ENCODE measurements around the gene TRMT10A. TPM values are rescaled to one million over a fixed set of nuclear protein-coding genes. Genes with fewer than 3 reads are reported as not detected.
A peak's percentile ranks its signal among the peaks of the same experiment; 100 is the strongest.

Gene TRMT10A
- total RNA-seq, 1 donor from 2014 or later = 5.5 TPM

DNA sequence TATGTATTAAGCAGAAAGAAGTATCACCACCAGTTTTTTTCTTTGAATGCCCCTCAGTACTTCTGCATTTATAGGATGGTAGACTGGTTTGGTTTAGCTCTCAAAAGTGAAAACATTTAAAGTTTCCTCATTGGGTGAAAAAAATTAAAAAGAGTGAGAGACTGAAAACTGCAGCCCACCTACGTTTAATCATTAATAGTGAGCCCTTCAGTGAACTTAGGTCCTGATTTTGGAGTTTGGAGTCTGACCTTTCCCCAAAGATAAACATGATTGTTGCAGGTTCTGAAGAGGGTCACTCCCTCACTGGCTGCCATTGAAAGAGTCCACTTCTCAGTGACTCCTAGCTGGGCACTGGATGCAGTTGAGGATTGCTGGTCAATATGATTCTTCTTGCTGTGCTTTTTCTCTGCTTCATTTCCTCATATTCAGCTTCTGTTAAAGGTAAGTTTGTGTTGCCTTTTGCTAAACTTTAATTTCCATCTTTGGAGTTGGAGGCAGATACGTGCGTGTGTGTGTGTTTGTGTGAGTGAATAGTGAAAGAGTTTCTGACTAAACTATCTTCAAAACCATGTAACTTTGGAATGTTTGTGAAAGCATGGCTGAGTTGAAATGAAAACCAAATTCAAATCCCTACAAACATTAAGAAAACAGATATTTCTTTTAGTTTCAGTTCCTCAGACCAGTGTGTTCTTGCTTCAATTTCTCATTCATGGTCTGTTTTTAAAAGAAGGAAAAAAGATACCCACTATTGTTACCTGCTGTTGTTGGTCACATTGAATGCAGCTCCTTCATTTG, 10.9 kb upstream of the TRMT10A start, which contains the start of gene MTTP:
MTTP (plus strand) TSS at position 295 of the 795 bp plus-strand sequence; CDS start at position 381, 86 bp downstream.
- H3K4me3 Mint-ChIP-seq = no peak within 1 kb of the TSS

DNA sequence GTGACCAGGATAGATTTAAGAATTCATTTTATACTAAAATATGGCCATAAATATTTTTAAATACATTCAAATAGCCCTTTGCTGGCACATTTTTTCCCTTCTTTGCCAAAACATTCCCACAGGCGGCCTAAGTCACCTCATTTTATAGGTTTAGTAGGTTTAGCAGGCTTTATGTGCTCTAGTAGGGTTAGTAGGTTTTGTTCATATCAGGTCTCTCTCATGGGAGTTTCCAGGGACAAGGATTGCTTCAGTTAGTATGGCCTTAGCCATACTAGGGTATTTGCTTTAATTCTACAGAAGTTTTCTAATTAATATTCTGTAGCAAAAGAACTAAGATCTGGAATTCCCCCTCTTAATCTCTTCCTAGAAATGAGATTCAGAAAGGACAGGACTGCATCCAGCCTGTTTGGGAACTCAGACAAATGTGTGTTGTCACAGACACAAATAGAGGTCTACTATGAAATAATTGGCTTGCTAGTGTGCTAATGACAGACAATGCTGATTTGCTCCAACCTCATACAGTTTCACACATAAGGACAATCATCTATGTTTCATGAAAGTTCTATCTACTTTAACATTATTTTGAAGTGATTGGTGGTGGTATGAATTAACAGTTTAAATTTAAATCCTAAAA, 10.0 kb upstream of the TRMT10A start:
- no peaks in the 10 kb centered on the region for H3K9me3 Mint-ChIP-seq
- no peak overlapping the region for H3K27ac Mint-ChIP-seq

More for the DNA sequence above, 10.9 kb upstream of the TRMT10A start, which contains the start of gene MTTP:
- Mint-ChIP-seq H3K27me3 (ENCODE audit: low read depth) (peaks cover 30% of the 10 kb centered on the region), H3K9me3 (no peaks in the 10 kb centered on the region), H3K27ac (no peak within 1 kb of the TSS), H3K4me1 (no peaks in the 10 kb centered on the region), H3K36me3 (no peaks in the 10 kb centered on the region)
- no peak for DNase-seq (ENCODE audit: low spot score in 2 of 2, unreplicated experiment in 2 of 2)
- TF ChIP-seq, protein P1, sequence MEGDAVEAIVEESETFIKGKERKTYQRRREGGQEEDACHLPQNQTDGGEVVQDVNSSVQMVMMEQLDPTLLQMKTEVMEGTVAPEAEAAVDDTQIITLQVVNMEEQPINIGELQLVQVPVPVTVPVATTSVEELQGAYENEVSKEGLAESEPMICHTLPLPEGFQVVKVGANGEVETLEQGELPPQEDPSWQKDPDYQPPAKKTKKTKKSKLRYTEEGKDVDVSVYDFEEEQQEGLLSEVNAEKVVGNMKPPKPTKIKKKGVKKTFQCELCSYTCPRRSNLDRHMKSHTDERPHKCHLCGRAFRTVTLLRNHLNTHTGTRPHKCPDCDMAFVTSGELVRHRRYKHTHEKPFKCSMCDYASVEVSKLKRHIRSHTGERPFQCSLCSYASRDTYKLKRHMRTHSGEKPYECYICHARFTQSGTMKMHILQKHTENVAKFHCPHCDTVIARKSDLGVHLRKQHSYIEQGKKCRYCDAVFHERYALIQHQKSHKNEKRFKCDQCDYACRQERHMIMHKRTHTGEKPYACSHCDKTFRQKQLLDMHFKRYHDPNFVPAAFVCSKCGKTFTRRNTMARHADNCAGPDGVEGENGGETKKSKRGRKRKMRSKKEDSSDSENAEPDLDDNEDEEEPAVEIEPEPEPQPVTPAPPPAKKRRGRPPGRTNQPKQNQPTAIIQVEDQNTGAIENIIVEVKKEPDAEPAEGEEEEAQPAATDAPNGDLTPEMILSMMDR (IDR thresholded peaks at IDR 0.05; ENCODE audit: unreplicated experiment) = no peak

DNA sequence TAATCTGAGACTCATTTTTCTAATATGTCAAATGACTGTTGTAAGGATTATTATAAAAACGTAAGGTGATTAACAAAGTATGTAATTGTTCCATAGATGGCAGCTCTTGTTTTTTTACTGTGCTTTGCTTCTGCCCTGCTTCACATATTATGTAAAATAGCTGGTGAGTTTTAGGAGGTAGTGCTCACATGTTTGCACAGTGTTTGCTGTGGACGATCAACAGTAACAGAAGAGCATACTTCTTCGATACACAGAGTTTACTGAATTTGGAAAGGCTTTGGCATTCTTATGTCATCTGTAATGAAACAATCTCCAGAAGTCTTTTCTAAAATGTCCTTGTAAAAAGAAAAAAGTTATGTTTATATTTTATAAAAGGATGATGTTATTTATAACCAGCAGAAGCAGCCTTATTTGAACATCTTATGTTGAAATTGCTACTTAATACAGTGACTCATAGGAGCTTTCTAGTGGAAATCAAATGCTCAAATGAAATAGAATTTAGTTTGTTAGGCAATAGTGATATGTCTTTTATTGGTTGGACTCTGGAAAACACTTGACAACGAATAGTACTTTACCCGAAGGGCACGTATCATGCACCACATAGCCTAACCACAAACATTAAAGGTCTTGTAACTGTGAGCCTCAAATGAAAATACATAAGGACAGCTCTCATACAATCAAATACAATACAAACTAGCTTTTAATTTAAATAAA, 8.8 kb upstream of the TRMT10A start:
- TF ChIP-seq, protein P1 (IDR thresholded peaks at IDR 0.05; ENCODE audit: unreplicated experiment) = no peak
- Mint-ChIP-seq H3K9me3 (no peaks in the 10 kb centered on the region), H3K27ac (no peak overlapping the region), H3K27me3 (ENCODE audit: low read depth) (peaks cover 40% of the 10 kb centered on the region), H3K4me3 (no peak overlapping the region), H3K36me3 (no peaks in the 10 kb centered on the region), H3K4me1 (no peaks in the 10 kb centered on the region)
- no peak for DNase-seq (ENCODE audit: low spot score in 2 of 2, unreplicated experiment in 2 of 2)

More for the DNA sequence above, 10.0 kb upstream of the TRMT10A start:
- no peak for DNase-seq (ENCODE audit: low spot score in 2 of 2, unreplicated experiment in 2 of 2)
- Mint-ChIP-seq H3K4me1 (no peaks in the 10 kb centered on the region), H3K36me3 (no peaks in the 10 kb centered on the region), H3K27me3 (ENCODE audit: low read depth) (peaks cover 31% of the 10 kb centered on the region), H3K4me3 (no peak overlapping the region)
- TF ChIP-seq, protein P1 (IDR thresholded peaks at IDR 0.05; ENCODE audit: unreplicated experiment) = no peak

DNA sequence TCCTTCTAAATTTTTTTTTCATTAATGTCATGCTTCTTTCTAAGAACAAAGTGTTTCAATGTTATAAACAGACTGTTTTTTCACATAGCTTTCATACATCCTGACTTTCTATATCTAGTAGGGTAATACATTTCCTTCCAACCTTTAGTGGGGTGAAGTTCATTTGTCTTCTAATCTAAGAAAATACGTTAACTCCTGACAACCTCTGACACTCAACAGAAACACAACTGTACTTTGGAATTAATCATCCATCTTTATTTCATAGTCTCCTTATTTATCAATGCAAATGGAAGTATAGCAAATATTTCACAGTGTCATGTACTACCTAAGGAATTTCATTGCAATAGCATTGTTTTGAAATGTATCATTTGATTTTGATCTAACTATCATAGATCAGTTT, 8.0 kb upstream of the TRMT10A start:
- no peak for DNase-seq (ENCODE audit: low spot score in 2 of 2, unreplicated experiment in 2 of 2)
- H3K36me3 Mint-ChIP-seq = no peaks in the 10 kb centered on the region
- H3K4me1 Mint-ChIP-seq = no peaks in the 10 kb centered on the region
- TF ChIP-seq, protein P1 (IDR thresholded peaks at IDR 0.05; ENCODE audit: unreplicated experiment) = no peak
- no peak overlapping the region for H3K4me3 Mint-ChIP-seq
- H3K27me3 Mint-ChIP-seq (ENCODE audit: low read depth) = peaks cover 46% of the 10 kb centered on the region
- no peak overlapping the region for H3K27ac Mint-ChIP-seq
- no peaks in the 10 kb centered on the region for H3K9me3 Mint-ChIP-seq

DNA sequence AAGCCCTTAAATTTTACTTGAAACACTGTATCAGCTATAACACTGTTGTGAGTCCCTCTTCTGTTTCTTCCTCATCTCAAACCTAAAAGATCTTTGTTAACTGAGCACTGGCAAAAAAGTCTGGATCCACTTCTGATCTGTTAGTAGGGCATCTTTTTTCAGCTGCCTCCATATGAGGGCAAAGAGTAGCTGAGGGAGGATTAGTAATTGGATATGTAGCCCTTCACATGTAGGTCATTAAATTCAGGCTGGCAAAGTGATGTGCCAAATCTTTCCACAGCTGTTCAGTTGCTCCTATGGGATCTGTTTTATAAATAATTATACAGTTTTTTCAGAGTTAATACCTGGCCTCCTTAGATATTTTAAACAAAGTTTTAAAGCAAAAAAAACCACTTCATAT, 1.1 kb upstream of the TRMT10A start:
- H3K27me3 Mint-ChIP-seq (ENCODE audit: low read depth) = peaks cover 30% of the 10 kb centered on the region

More for the DNA sequence above, 1.1 kb upstream of the TRMT10A start:
- Mint-ChIP-seq H3K4me3 (peak overlapping the region; percentile 99), H3K27ac (no peak overlapping the region), H3K4me1 (peaks cover 14% of the 10 kb centered on the region), H3K9me3 (no peaks in the 10 kb centered on the region), H3K36me3 (no peaks in the 10 kb centered on the region)
- TF ChIP-seq, protein P1 (IDR thresholded peaks at IDR 0.05; ENCODE audit: unreplicated experiment) = no peak
- DNase-seq (ENCODE audit: low spot score in 2 of 2, unreplicated experiment in 2 of 2) = no peak
